Bronchial smooth muscle cell (primary cell): ENCODE results near the gene TMSB15B. TPM values are rescaled to one million over a fixed set of nuclear protein-coding genes. Genes with fewer than 3 reads are reported as not detected.

ENCODE experiments used
- total RNA-seq: library from RNA; depleted of rRNA; stranded (reverse); fragments of >200 nt; gene quantifications from 2 replicates; pipeline ENCODE4 v1.2.1, GENCODE V29; 2014

The TMSB15B gene
- 2.0 and 4.9 TPM in 2 replicates for total RNA-seq

DNA sequence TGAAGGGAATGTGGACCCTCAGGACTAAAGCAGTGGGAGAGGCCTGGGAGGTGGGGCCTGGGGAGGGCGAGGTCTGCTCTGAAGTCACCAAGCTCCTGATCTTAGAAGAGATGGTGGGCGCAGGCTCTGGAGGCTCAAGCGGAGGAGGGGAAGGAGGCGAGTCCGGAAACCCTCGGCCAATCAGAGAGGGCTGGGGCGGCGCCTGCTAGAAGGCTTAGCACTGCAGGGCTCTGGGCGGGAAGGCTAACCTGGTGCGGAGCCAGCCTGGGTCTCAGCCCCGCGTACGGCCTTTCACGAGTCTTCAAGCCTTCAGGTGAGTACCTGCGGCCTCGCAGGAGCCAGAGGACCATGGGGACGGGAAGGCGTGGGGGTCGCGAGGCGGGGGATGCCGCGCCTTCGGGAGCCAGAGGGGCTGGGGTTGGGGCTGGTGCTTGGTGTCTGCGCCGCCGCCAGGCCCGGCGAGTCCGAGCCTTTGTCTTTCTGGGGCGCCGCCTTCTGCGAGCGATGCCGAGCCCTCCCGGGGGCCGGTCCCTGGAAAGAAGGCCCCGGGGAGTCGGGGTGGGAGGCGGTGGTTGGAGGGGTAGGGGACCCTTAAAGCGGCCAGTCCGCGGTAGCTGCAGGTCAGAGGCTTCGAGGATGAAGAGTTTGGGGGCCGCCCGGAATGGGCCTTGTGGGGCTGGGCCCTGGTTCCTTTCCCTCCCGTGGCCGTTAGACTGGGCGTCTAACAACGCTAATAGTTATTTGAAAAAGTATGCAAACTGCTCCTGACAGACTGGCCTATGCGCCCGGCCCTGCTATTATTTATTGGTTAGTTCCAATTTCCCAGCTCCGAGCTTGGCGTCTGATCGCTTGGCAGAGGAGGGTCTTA, at the start of gene TMSB15B:
TSS of gene TMSB15B (plus strand) at position 217 of the 868 bp plus-strand sequence.

GRCh38 chrX:104013606-104014005, 51.2 kb downstream of the TMSB15B start, which contains the start of gene H2BW1:
TSS of gene H2BW1 (minus strand) at chrX:104013708. CDS start at chrX:104013576, 132 bp downstream.

Other genes starting within 250 kb of the TMSB15B start
- gene PLP1, start 185.8 kb upstream of the TMSB15B start, total RNA-seq: 0.26 and 0.32 TPM in 2 replicates
- 0.77 and 1.1 TPM in 2 replicates for gene RAB9B, start 130.4 kb upstream of the TMSB15B start, total RNA-seq
- gene H2BW1, start 51.1 kb downstream of the TMSB15B start, total RNA-seq: not detected in 2 replicates
- not detected in 2 replicates for gene H2BW2, start 77.3 kb downstream of the TMSB15B start, total RNA-seq
- 2.0 and 4.3 TPM in 2 replicates for gene TMSB15C, start 113.6 kb downstream of the TMSB15B start, total RNA-seq
- gene ZCCHC18, start 149.9 kb downstream of the TMSB15B start, total RNA-seq: 0.69 and 1.7 TPM in 2 replicates
- gene SLC25A53, start 194.4 kb downstream of the TMSB15B start, total RNA-seq: 12.0 and 21.7 TPM in 2 replicates
- gene FAM199X, start 203.8 kb downstream of the TMSB15B start, total RNA-seq: 7.9 and 12.1 TPM in 2 replicates